Natural killer cell (primary cell): ENCODE results near the gene DDX28. TPM values are rescaled to one million over a fixed set of nuclear protein-coding genes. Genes with fewer than 3 reads are reported as not detected.
"Not testable (repeated sequence)": the region's sequence is repeated elsewhere in the genome, so short reads cannot be mapped to it uniquely, and the experiment has no call there.

Source experiments
- ATAC-seq, 3 donors: fragments of 150-1000 bp in 2 of 3; fragments of 200-7000 bp in 1 of 3; cut with Tn5 transposase; 1 replicate in 1 of 3; 2 replicates in 2 of 3; pipeline ENCODE4 v1.10.0; 2021; ENCODE audit warnings: mild to moderate bottlenecking in 2 of 3, moderate library complexity in 2 of 3
- DNase-seq, 2 donors: peaks; one replicate each; pipeline versions ENCODE4 v3.0.0 to v3.0.0-alpha.2; 2013 to 2021; ENCODE audit warnings: mixed read lengths in 1 of 2
- H3K27ac ChIP-seq: one replicate; pipeline ENCODE4 v1.5.1; 2013; ENCODE audit warnings: mild to moderate bottlenecking, low read length
- H3K27me3 ChIP-seq: one replicate; pipeline ENCODE4 v1.6.1; 2013; ENCODE audit warnings: low read length; ENCODE audit not compliant: control insufficient read depth, insufficient read depth
- H3K36me3 ChIP-seq: one replicate; pipeline ENCODE4 v1.6.1; 2013; ENCODE audit warnings: low read length; ENCODE audit not compliant: control insufficient read depth, insufficient read depth
- H3K4me1 ChIP-seq: one replicate; pipeline ENCODE4 v1.6.1; 2013; ENCODE audit warnings: low read length; ENCODE audit not compliant: control insufficient read depth, insufficient read depth
- H3K4me3 ChIP-seq: one replicate; pipeline ENCODE4 v1.5.1; 2013; ENCODE audit warnings: low read length
- H3K9me3 ChIP-seq: one replicate; pipeline ENCODE4 v1.6.1; 2013; ENCODE audit warnings: low read length; ENCODE audit not compliant: control insufficient read depth, insufficient read depth
- H3K27ac Mint-ChIP-seq, 2 donors: one replicate each; pipeline ENCODE4 v1.8.0; 2022; ENCODE audit warnings: mild to moderate bottlenecking in 2 of 2, mixed read lengths in 2 of 2, moderate library complexity in 1 of 2
- H3K27me3 Mint-ChIP-seq, 2 donors: one replicate each; pipeline ENCODE4 v1.8.0; 2022; ENCODE audit warnings: low read depth in 2 of 2, mixed read lengths in 2 of 2
- H3K36me3 Mint-ChIP-seq: one replicate; pipeline ENCODE4 v1.8.0; 2022; ENCODE audit warnings: mixed read lengths
- H3K4me1 Mint-ChIP-seq, 2 donors: one replicate each; pipeline ENCODE4 v1.8.0; 2022; ENCODE audit warnings: mixed read lengths in 2 of 2
- H3K4me3 Mint-ChIP-seq: one replicate; pipeline ENCODE4 v1.8.0; 2022; ENCODE audit warnings: mild to moderate bottlenecking, moderate library complexity, mixed read lengths
- H3K9me3 Mint-ChIP-seq, 2 donors: one replicate each; pipeline ENCODE4 v1.8.0; 2022; ENCODE audit warnings: mixed read lengths in 2 of 2
- CTCF ChIP-seq: fragments of 200-600 bp; IDR thresholded peaks from one replicate; pipeline ENCODE4 v1.8.0; 2022; ENCODE audit warnings: antibody characterized with exemption
- WGBS: methylation state at CpG from one replicate; pipeline ENCODE4 v1.1.7; 2013; ENCODE audit warnings: missing lambda C conversion rate; ENCODE audit not compliant: insufficient coverage; 5-methylcytosine and 5-hydroxymethylcytosine counted together
- intact Hi-C: fragments of 100-400 bp; cut with micrococcal nuclease; formaldehyde crosslinking; loops from one replicate; pipeline ENCODE4 v1.14.2; 2022
- total RNA-seq, 4 donors: library from RNA; stranded (reverse); fragments of 120-200 nt in 1 of 4; gene quantifications; one replicate each; pipeline versions ENCODE4 v1.2.3 to v1.2.4, GENCODE V29; 2013 to 2022

The DDX28 gene
- total RNA-seq, 3 donors from 2014 or later (not counting 1 experiment from before 2014, with no cell fraction given), result 17.4 to 19.0 (median 17.9) TPM

GRCh38 chr16:68031951-68032350, 8.9 kb upstream of the DDX28 start:
- ATAC-seq, result peak; percentile 69 to 88 (median 84)
- Mint-ChIP-seq H3K4me1 (peaks cover 26 to 34% of the 10 kb centered on the region in 2 donors), H3K9me3 (no peaks in the 10 kb centered on the region)

GRCh38 chr16:68030108-68030507, 7.1 kb upstream of the DDX28 start:
- DNase-seq, H3K27ac ChIP-seq, ATAC-seq, H3K36me3 Mint-ChIP-seq, H3K27me3 ChIP-seq, H3K4me3 ChIP-seq, H3K27ac Mint-ChIP-seq, H3K36me3 ChIP-seq, H3K9me3 ChIP-seq, H3K27me3 Mint-ChIP-seq, H3K4me3 Mint-ChIP-seq, H3K9me3 Mint-ChIP-seq, intact Hi-C loops: not testable (repeated sequence)
- H3K4me1 ChIP-seq, result peaks cover 29% of the 10 kb centered on the region
- peaks cover 21 to 25% of the 10 kb centered on the region in 2 donors for H3K4me1 Mint-ChIP-seq
- WGBS, result 95% methylated on average over 6 of the region's 6 CpGs

More at GRCh38 chr16:68031951-68032350, 8.9 kb upstream of the DDX28 start:
- peak overlapping the region; percentile 40 for H3K27ac ChIP-seq
- 40% methylated on average over 2 of the region's 2 CpGs for WGBS
- H3K36me3 ChIP-seq, result peaks cover 7% of the 10 kb centered on the region
- peaks cover 39% of the 10 kb centered on the region for H3K4me1 ChIP-seq
- Mint-ChIP-seq H3K36me3 (peaks cover 7% of the 10 kb centered on the region), H3K27ac (peak overlapping the region; percentile 61 to 87), H3K27me3 (no peaks in the 10 kb centered on the region), H3K4me3 (peak overlapping the region; percentile 75)
- H3K27me3 ChIP-seq, result no peaks in the 10 kb centered on the region
- intact Hi-C loops, result no loop called here
- H3K9me3 ChIP-seq, result no peaks in the 10 kb centered on the region
- no peak for TF ChIP-seq CTCF
- peak in 1 of 2 donors; percentile 20 for DNase-seq
- H3K4me3 ChIP-seq, result no peak overlapping the region

GRCh38 chr16:68028996-68029395, 6.0 kb upstream of the DDX28 start:
- 98% methylated on average over 3 of the region's 3 CpGs for WGBS

GRCh38 chr16:68022278-68022727, 729 bp downstream of the DDX28 start:
- peaks cover 26% of the 10 kb centered on the region for H3K4me1 ChIP-seq
- Mint-ChIP-seq H3K4me1 (peaks cover 16 to 31% of the 10 kb centered on the region in 2 donors), H3K36me3 (peaks cover under 1% of the 10 kb centered on the region), H3K9me3 (no peaks in the 10 kb centered on the region), H3K27ac (peak overlapping the region; percentile 91 to 96), H3K4me3 (peak overlapping the region; percentile 99), H3K27me3 (no peaks in the 10 kb centered on the region)
- whole genome bisulfite sequencing, result 15% methylated on average over 19 of the region's 19 CpGs
- peaks cover 9% of the 10 kb centered on the region for H3K36me3 ChIP-seq
- H3K27ac ChIP-seq, result peak overlapping the region; percentile 70
- peak overlapping the region; percentile 83 for H3K4me3 ChIP-seq
- H3K9me3 ChIP-seq, result no peaks in the 10 kb centered on the region
- no peaks in the 10 kb centered on the region for H3K27me3 ChIP-seq
- intact Hi-C loops, result loop anchor here (5.0 kb wide), 1 partner anchor 40 kb away; no protein-coding TSS in a partner anchor
- ATAC-seq (no peak), DNase-seq (no peak)
- no peak for TF ChIP-seq CTCF

More at GRCh38 chr16:68028996-68029395, 6.0 kb upstream of the DDX28 start:
- Mint-ChIP-seq H3K9me3 (no peaks in the 10 kb centered on the region), H3K4me3 (no peak overlapping the region), H3K36me3 (peaks cover 7% of the 10 kb centered on the region), H3K4me1 (peaks cover 21 to 26% of the 10 kb centered on the region in 2 donors), H3K27me3 (no peaks in the 10 kb centered on the region), H3K27ac (no peak overlapping the region)
- ATAC-seq (no peak), DNase-seq (no peak)
- Histone ChIP-seq H3K27me3 (no peaks in the 10 kb centered on the region), H3K4me1 (peaks cover 29% of the 10 kb centered on the region), H3K27ac (no peak overlapping the region), H3K9me3 (no peaks in the 10 kb centered on the region), H3K4me3 (no peak overlapping the region), H3K36me3 (peaks cover 7% of the 10 kb centered on the region)
- intact Hi-C loops, result no loop called here
- TF ChIP-seq CTCF, result no peak
